ENCODE measurements around the gene HDLBP. TPM values are rescaled to one million over a fixed set of nuclear protein-coding genes. Genes with fewer than 3 reads are reported as not detected.

Gene HDLBP
- total and polyA plus RNA-seq, 10 of the 15 experiments (the other 5 are each of a cell fraction or from before 2014, with no cell fraction given), result 19.5 to 383 (median 249) TPM

DNA sequence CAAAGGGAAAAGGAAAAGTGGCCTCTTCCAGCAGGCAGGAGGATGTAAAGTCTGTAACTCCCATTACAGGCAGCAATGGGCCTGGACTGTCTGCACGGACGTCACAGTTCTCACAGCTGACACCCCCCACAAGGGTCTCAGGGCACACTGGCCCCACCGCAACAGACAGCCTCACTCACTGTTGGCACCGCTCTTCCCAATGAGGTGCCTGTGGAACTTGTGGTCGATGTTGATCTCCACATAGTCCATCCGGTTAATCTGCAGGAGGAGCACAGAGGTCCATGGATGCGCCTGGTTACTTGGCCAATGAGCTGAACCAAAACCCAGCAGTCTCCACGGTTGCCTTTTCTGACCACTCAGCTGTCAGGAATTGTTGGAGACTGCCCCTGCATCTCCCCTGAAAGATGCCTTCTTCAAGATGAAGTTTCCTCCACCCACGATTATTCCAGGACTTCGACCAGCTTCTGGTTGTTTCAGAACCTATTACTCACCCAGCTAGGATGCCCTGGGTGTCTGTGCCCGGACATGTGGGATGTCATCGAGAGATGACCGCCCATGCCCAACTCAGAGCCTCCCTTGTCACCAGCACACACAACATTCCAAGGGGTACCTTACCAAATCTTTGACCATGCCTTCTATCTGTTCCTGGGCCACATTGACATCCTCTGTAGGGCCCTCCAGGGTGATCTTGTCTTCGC, 62.5 kb downstream of the HDLBP start:
- intact Hi-C loops (cut with micrococcal nuclease; ENCODE audit: unreplicated experiment), result loop anchor here (10.0 kb wide), 1 partner anchor 142 kb away; no protein-coding TSS in a partner anchor
- ChIA-PET CTCF (interaction anchor here (1.0 kb wide), 1 partner anchor 29 kb away, joined by 3 read pairs; no protein-coding TSS in a partner anchor), SMC1A (ENCODE audit: uncharacterized antibody, unreplicated experiment) (interaction anchor here (1.1 kb wide), 1 partner anchor 139 kb away, joined by 3 read pairs; no protein-coding TSS in a partner anchor), POLR2A (no interaction called here), RAD21 (ENCODE audit: unreplicated experiment) (no interaction called here)
- BruUV-seq (replicated peaks), result TSS peak; percentile 12
- peaks cover 64 to 67% of the 10 kb centered on the region in 2 experiments for H3K36me3 ChIP-seq (ENCODE audit: control insufficient read depth in 2 of 2, insufficient read depth in 2 of 2, low read length in 1 of 2)
- TF ChIP-seq, protein P1, sequence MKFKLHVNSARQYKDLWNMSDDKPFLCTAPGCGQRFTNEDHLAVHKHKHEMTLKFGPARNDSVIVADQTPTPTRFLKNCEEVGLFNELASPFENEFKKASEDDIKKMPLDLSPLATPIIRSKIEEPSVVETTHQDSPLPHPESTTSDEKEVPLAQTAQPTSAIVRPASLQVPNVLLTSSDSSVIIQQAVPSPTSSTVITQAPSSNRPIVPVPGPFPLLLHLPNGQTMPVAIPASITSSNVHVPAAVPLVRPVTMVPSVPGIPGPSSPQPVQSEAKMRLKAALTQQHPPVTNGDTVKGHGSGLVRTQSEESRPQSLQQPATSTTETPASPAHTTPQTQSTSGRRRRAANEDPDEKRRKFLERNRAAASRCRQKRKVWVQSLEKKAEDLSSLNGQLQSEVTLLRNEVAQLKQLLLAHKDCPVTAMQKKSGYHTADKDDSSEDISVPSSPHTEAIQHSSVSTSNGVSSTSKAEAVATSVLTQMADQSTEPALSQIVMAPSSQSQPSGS (IDR thresholded peaks at IDR 0.05; ENCODE audit: low read length), result no peak
- 0 out of 2 replicates have a peak, but pooled peaks have one; percentile 23 for TF ChIP-seq POLR2A (IDR thresholded peaks at IDR 0.05; ENCODE audit: low read depth, low read length)
- no peak overlapping the region for H2AFZ ChIP-seq (ENCODE audit: control insufficient read depth, low read depth, low read length)
- no peak for FAIRE-seq
- no peaks in the 10 kb centered on the region; the same call in 1 of the 2 replicates for H3K79me2 ChIP-seq (ENCODE audit: control insufficient read depth, insufficient read depth, low read length)
- no peaks in the 10 kb centered on the region for H3K27me3 ChIP-seq (replicated peaks in 1 of 2; ENCODE audit: control insufficient read depth in 2 of 2, insufficient read depth in 2 of 2, low read length in 1 of 2)
- WGBS (ENCODE audit: insufficient coverage, insufficient replicate concordance, low lambda C conversion rate, missing lambda C conversion rate), result 98% methylated on average over 14 of the region's 14 CpGs
- no peak for ATAC-seq
- no peaks in the 10 kb centered on the region for H3K4me1 ChIP-seq (ENCODE audit: control insufficient read depth, insufficient read depth, low read length)
- no peaks in the 10 kb centered on the region; the same call in 1 of the 2 replicates for H4K20me1 ChIP-seq (ENCODE audit: control insufficient read depth, insufficient read depth)
- H3K27ac ChIP-seq (ENCODE audit: control insufficient read depth, insufficient read depth), result no peak overlapping the region
- no peak overlapping the region for H3K9ac ChIP-seq (ENCODE audit: control insufficient read depth, insufficient read depth, low read length)
- H3K4me2 ChIP-seq (ENCODE audit: control insufficient read depth, insufficient read depth), result no peak overlapping the region
- no peak overlapping the region for H3K4me3 ChIP-seq
- in situ Hi-C loops (cut with MboI), result no loop called here
- DNase-seq (ENCODE audit: low read depth, low spot score), result no peak
- no peaks in the 10 kb centered on the region for H3K9me3 ChIP-seq (replicated peaks; ENCODE audit: control insufficient read depth, insufficient read depth, low read length)

DNA sequence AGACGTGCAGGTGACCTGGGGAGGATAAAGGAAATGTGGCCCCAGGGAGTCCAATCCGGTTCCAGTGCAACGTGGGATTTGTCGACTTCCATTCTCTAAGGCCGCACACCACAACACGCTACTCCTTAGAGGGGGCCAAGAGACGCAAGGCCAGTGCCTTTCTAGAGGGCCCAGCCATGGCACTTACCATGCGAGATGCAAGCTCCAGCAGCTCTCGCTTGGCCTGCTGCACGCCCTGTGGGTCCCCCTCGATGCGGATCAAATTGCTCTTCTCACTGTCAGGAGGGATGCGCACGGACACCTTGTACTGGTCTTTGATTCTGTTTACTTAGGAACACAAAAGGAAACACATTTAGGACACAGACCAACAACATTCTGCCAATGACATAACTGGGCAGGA, 65.8 kb downstream of the HDLBP start:
- no peak for FAIRE-seq
- CTCF ChIA-PET, result interaction anchor here (1.4 kb wide), 1 partner anchor 48 kb away, joined by 3 read pairs; no protein-coding TSS in a partner anchor

More for the DNA sequence above, 65.8 kb downstream of the HDLBP start:
- ChIA-PET POLR2A (no interaction called here), SMC1A (ENCODE audit: uncharacterized antibody, unreplicated experiment) (no interaction called here), RAD21 (ENCODE audit: unreplicated experiment) (no interaction called here)
- Histone ChIP-seq H3K27me3 (replicated peaks in 1 of 2; ENCODE audit: control insufficient read depth in 2 of 2, insufficient read depth in 2 of 2, low read length in 1 of 2) (no peaks in the 10 kb centered on the region), H3K4me3 (no peak overlapping the region), H2AFZ (ENCODE audit: control insufficient read depth, low read depth, low read length) (no peak overlapping the region), H3K9me3 (replicated peaks; ENCODE audit: control insufficient read depth, insufficient read depth, low read length) (no peaks in the 10 kb centered on the region), H3K27ac (ENCODE audit: control insufficient read depth, insufficient read depth) (no peak overlapping the region), H3K4me2 (ENCODE audit: control insufficient read depth, insufficient read depth) (no peak overlapping the region), H3K9ac (ENCODE audit: control insufficient read depth, insufficient read depth, low read length) (no peak overlapping the region), H4K20me1 (ENCODE audit: control insufficient read depth, insufficient read depth) (no peaks in the 10 kb centered on the region), H3K36me3 (ENCODE audit: control insufficient read depth in 2 of 2, insufficient read depth in 2 of 2, low read length in 1 of 2) (peaks cover 57 to 64% of the 10 kb centered on the region in 2 experiments), H3K79me2 (ENCODE audit: control insufficient read depth, insufficient read depth, low read length) (no peaks in the 10 kb centered on the region; the same call in 1 of the 2 replicates), H3K4me1 (ENCODE audit: control insufficient read depth, insufficient read depth, low read length) (no peaks in the 10 kb centered on the region)
- in situ Hi-C loops (cut with MboI) (no loop called here), intact Hi-C loops (cut with micrococcal nuclease; ENCODE audit: unreplicated experiment) (loop anchor here (10.0 kb wide), 1 partner anchor 145 kb away; no protein-coding TSS in a partner anchor)
- 97% methylated on average over 14 of the region's 14 CpGs for WGBS (ENCODE audit: insufficient coverage, insufficient replicate concordance, low lambda C conversion rate, missing lambda C conversion rate)
- no peak for TF ChIP-seq RB1 (IDR thresholded peaks at IDR 0.05; ENCODE audit: borderline replicate concordance)
- TF ChIP-seq, protein P2, sequence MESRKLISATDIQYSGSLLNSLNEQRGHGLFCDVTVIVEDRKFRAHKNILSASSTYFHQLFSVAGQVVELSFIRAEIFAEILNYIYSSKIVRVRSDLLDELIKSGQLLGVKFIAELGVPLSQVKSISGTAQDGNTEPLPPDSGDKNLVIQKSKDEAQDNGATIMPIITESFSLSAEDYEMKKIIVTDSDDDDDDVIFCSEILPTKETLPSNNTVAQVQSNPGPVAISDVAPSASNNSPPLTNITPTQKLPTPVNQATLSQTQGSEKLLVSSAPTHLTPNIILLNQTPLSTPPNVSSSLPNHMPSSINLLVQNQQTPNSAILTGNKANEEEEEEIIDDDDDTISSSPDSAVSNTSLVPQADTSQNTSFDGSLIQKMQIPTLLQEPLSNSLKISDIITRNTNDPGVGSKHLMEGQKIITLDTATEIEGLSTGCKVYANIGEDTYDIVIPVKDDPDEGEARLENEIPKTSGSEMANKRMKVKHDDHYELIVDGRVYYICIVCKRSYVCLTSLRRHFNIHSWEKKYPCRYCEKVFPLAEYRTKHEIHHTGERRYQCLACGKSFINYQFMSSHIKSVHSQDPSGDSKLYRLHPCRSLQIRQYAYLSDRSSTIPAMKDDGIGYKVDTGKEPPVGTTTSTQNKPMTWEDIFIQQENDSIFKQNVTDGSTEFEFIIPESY (IDR thresholded peaks at IDR 0.05), result no peak
- TF ChIP-seq, protein P3, sequence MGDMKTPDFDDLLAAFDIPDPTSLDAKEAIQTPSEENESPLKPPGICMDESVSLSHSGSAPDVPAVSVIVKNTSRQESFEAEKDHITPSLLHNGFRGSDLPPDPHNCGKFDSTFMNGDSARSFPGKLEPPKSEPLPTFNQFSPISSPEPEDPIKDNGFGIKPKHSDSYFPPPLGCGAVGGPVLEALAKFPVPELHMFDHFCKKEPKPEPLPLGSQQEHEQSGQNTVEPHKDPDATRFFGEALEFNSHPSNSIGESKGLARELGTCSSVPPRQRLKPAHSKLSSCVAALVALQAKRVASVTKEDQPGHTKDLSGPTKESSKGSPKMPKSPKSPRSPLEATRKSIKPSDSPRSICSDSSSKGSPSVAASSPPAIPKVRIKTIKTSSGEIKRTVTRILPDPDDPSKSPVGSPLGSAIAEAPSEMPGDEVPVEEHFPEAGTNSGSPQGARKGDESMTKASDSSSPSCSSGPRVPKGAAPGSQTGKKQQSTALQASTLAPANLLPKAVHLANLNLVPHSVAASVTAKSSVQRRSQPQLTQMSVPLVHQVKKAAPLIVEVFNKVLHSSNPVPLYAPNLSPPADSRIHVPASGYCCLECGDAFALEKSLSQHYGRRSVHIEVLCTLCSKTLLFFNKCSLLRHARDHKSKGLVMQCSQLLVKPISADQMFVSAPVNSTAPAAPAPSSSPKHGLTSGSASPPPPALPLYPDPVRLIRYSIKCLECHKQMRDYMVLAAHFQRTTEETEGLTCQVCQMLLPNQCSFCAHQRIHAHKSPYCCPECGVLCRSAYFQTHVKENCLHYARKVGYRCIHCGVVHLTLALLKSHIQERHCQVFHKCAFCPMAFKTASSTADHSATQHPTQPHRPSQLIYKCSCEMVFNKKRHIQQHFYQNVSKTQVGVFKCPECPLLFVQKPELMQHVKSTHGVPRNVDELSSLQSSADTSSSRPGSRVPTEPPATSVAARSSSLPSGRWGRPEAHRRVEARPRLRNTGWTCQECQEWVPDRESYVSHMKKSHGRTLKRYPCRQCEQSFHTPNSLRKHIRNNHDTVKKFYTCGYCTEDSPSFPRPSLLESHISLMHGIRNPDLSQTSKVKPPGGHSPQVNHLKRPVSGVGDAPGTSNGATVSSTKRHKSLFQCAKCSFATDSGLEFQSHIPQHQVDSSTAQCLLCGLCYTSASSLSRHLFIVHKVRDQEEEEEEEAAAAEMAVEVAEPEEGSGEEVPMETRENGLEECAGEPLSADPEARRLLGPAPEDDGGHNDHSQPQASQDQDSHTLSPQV (IDR thresholded peaks at IDR 0.05), result no peak
- TF ChIP-seq FOS (IDR thresholded peaks at IDR 0.05; ENCODE audit: borderline replicate concordance, extremely low read depth, insufficient read length), result no peak
- no peak for TF ChIP-seq YBX1 (IDR thresholded peaks at IDR 0.05)
- DNase-seq (ENCODE audit: low read depth, low spot score) (no peak), ATAC-seq (no peak)
- no TSS peak for BruUV-seq (replicated peaks)

Data from GM12878 (cell line).